Measurements from ENCODE around the gene SENP5.
"Not testable (repeated sequence)": the region's sequence is repeated elsewhere in the genome, so short reads cannot be mapped to it uniquely, and the experiment has no call there.

The SENP5 gene, protein sequence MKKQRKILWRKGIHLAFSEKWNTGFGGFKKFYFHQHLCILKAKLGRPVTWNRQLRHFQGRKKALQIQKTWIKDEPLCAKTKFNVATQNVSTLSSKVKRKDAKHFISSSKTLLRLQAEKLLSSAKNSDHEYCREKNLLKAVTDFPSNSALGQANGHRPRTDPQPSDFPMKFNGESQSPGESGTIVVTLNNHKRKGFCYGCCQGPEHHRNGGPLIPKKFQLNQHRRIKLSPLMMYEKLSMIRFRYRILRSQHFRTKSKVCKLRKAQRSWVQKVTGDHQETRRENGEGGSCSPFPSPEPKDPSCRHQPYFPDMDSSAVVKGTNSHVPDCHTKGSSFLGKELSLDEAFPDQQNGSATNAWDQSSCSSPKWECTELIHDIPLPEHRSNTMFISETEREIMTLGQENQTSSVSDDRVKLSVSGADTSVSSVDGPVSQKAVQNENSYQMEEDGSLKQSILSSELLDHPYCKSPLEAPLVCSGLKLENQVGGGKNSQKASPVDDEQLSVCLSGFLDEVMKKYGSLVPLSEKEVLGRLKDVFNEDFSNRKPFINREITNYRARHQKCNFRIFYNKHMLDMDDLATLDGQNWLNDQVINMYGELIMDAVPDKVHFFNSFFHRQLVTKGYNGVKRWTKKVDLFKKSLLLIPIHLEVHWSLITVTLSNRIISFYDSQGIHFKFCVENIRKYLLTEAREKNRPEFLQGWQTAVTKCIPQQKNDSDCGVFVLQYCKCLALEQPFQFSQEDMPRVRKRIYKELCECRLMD

DNA sequence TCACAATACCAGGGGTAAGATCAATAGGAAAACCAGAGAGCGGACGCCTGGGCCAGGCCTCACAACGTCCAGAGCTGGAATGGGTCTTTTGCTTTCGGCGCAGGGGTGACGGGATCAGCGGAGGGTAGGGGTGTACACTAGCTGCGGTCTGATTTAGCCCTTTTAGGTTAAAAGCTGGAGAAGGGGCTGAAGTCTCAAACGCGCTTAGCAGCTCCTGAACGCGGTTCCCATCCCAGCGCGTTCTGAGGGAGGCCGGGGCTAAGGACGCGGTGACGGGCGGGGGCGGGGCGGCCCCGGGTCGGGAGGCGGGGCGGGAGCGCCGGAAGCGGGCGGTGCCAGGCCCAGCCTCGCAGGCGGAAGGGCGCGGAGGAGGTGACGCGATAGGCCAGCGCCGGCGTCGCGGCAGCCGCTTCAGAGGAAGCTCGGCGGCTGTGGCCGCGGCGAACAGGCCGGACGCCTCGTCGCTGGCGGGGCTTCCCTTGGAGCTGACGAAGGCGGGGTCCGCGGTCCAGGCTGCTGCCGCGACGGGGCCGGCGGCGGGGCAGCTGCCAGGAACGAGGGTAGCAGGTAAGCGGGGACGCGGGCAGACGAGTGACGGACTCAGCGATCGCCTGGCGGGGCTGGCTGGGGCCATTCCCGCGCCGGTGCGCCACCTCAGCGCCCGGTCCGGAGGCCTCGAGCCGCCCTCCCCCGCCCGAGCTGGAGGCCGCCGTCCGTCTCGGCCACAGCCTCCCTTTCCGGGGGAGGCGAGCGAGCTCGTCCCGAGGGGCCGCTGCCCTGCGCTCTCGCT is at the start of gene SENP5:
SENP5 (plus strand) TSS at position 414 of the 790 bp plus-strand sequence. CDS start 17,262 bp downstream, outside the sequence.
- peak; percentile 92 for DNase-seq

DNA sequence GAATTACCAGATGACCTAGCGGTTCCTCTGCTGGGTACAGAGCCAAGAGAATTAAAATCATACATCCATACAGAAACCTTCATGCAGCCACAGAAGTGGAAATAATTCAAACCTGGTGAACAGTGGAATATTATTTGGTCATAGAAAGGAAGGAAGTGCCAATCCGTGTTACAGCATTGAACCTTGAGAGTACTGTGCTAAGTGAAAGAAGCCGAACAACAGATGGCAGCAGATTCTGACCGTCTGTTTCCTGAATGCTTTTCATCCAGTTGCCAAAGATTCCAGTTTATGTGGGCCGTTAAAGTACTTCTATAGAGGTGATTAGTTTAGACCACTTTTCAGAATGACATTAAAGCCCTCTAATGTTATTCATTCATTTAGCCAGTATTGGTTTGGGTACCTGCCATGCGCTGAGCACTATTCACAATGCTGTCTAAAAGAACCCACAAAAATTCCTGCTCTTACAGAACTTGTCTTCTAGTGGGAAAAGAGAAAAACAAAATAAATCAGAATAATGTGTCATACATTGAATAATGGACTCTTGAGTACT is 45.8 kb upstream of the SENP5 start:
- no peak for DNase-seq

DNA sequence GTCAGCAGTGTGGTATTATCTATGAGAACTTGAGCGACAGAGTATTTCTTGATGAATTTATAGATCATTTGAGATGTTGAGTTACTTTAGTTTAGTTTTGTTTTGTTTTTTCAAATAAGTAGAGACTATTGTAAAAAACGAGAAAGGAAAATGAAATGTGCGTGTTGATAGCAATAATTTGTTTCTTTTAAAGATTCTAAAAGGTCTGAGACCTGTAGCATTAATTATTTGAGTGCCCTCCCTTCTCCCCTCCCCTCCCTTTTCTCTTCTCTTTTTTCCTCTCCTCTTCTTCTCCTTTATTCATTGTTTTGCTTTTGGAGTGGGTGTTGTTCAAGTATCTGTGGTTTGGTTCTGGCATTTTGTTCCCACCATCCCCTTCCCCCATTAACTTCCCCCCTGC is 38.1 kb upstream of the SENP5 start:
- not testable (repeated sequence) for DNase-seq

DNA sequence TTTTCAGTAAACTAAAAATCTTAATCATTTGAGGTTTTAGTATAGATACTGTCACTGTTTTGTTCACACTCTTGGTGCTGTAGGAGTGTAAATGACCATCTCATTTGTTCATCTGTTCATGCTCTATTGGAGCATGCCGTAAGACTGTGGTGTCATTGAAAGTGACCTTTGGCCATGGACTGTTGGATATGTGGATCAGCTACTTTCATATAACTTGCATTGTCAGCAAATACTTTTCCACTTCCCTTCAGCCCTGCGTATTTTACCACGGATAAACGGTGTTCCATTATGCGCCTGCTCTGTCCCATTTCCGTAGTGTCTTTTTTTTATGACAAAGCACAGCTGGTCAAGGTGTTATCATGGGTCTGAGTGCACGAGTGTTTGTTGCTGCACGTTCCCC is 32.6 kb upstream of the SENP5 start:
- DNase-seq = no peak

DNA sequence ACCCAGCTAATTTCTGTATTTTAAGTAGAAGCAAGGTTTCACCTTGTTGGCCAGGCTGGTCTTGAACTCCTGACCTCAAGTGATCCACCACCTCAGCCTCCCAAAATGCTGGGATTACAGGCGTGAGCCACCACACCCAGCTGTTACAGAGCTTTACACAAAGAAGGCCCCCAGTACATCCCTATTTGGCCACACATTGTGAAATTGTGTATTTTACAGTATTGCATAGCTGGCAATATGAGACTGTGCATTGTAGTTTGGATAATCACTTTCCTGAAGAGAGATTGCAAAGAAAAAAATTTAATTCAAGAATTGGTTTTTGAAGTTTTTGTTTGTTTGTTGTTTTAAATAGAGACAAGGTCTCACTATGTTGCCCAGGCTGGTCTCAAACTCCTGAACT is 31.1 kb upstream of the SENP5 start:
- not testable (repeated sequence) for DNase-seq

DNA sequence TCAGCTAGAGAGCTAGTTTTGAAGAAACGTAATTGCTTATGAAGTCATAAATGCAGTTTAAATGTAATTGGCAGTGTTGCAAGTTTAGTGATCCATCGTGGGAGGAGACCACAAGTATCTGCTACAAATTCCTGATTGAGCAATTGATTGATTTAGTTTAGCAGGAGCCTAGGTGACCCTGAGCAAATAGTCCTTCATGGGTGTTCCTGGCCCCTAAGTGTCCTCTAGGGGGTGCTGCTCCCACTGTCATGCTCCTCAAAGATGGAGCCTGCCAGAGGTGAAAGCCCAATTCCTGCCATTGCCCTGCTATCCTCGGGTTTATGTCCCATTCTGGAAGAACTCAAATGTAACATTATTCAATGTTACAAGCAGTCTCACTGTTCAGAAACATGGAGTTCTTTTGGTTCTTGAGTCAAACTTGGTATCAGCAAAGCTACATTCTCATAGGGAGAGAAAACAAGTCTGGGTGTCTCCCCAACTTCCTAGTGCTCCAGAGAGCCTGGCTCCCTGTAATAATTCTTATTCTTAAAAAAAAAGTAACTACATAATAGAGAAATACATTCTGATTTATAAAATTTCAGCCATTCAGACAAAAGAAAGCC is 29.8 kb upstream of the SENP5 start:
- no peak for DNase-seq

DNA sequence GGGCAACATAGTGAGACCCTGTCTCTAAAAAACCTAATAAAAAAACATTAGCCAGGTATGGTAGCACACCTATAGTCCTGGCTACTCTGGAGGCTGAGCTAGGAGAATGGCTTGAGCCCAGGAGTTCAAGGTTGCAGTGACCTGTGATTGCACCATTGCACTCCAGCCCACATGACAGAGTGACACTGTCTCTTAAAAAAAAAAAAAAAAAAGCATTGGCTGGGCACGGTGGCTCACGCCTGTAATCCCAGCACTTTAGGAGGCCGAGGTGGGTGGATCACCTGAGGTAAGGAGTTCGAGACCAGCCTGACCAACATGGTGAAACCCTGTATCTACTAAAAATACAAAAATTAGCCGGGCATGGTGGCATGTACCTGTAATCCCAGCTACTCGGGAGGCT is 28.4 kb upstream of the SENP5 start:
- DNase-seq = not testable (repeated sequence)

DNA sequence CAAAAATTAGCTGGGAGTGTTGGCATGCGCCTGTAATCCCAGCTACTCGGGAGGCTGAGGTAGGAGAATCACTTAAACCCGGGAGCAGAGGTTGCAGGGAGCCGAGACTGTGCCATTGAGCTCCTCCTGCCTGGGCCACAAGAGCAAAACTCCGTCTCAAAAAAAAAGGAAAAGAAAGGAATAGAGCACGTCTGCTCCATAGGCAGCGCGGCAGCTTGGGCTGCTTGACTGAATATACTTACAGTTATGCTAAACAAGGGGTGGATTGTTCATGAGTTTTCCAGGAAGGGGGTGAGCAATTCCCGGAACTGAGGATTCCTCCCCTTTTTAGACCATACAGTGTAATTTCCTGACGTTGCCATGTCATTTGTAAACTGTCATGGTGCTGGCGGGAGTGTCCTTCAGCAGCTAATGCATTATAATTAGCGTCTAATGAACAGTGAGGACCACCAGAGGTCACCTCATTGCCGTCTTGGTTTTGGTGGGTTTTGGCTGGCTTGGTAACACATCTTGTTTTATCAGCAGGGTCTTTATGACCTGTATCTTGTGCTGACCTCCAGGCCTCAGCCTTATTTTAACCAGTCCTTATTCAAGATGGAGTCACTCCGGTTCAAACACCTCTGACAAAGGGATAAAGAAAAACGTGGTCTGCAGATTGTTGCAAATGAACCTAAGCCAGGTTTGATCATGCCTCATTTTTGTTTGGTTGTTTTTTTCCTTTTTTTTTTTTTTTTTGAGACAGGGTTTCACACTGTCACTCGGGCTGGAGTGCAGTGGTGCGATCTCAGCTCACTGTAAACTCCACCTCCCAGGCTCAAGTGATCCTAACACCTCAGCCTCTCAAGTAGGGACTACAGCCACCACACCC is 24.9 kb upstream of the SENP5 start:
- no peak for DNase-seq

DNA sequence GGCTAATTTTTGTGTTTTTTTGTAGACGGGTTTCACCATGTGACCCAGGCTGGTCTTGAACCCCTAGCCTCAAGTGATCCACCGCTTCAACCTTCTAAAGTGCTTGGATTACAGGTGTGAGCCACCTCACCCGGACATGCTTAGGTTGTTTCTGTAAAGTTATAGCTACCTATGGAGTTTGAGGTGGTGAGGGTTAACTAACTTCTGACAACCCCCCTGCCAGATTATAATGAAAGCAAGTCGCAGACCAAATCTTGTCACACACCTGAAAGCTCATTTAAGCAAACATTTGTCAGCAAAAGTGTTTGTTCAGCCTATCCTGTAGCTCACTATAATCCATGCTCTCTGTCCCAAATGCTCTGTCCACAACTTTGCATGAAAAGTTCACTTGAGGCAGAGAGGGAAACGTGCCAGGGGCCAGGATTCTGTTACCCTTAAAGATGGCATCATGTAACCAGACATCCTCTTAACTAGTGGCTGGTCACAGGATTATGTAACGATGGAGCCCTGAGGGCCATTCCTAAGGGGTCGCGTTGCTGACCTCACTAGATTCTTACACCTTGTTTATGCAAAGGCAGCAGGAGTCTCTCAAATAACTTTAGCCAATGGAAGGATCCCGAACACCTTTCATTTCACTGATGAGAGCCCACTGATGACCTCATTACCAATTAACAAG is 24.1 kb upstream of the SENP5 start:
- DNase-seq = no peak

DNA sequence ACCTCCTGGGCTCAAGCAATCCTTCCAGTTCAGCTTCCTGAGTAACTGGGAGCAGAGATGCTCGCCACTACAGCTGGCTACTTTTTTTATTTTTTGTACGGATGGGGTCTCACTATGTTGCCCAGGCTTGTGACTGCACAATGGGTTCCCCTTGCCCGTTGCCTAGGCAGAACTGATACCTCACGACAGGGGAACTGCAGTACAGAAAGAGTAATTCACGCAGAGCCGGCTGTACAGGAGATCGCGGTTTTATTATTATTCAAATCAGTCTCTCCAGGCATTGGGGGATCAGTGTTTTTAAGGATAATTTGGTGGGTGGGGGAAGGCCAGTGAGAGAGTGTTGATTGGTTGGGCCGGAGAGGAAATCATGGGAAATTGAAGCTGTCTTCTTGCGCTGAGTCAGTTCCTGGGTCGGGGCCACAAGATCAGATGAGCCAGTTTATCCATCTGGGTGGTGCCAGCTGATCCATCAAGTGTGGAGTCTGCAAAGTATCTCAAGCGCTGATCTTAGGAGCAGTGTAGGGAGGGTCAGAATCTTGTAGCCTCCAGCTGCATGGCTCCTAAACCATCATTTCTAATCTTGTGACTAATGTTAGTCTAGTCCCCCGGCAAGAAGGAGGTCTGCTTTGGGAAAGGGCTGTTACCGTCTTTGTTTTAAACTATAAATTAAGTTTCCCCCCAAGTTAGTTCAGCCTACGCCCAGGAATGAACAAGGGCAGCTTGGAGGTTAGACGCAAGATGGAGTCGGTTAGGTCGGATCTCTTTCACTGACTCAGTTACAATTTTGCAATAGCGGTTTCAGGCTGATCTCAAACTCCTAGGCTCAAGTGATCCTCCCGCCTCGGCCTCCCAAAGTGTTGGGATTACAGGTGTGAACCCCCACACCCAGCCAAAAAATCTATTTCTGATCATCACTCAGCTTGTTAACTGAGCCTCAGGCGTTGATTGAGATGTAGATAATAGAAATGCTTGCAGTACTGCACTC is 23.2 kb upstream of the SENP5 start:
- not testable (repeated sequence) for DNase-seq

DNA sequence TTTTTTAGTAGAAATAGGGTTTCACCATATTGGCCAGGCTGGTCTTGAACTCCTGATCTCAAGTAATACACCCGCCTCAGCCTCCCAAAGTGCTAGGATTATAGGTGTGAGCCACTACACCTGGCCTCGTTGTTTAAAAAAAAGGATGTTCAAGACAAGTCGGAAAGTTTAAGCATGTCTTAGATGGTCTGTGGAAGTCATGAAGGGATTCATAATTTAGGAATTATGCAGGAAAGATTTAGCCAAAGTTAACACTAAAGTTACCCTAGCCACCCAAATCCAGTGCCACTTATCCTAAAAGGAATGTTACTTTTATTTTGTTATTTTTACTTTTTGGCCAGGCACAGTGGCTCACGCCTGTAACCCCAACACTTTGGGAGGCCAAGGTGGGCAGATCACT is 19.3 kb upstream of the SENP5 start:
- DNase-seq = not testable (repeated sequence)

DNA sequence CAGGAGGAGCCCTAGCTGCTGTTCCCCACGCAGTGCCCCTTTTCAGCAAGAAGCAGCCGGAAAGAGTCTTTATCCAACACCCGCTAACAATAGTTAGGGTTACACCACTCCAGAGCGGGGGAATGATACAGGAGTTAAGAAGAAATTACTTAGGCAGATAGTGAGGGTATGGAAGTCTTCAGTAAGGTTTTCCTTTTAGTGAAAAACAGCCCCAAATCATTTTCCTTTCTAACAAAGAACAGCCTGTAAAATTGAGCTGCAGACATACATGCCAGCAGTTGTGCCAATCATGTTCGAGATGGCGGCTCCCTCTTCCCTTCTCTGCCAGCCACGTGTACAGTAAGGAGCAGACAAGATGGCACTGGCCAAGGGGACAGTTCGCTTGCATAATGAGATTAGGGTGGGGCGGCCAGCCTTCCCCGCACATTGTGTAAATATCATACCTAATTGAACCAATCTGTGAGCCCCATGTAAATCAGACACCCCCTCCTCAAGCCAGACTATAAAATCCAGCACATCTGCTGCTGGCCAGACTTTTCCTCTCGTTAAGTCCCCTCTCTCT is 18.5 kb upstream of the SENP5 start:
- no peak for DNase-seq

DNA sequence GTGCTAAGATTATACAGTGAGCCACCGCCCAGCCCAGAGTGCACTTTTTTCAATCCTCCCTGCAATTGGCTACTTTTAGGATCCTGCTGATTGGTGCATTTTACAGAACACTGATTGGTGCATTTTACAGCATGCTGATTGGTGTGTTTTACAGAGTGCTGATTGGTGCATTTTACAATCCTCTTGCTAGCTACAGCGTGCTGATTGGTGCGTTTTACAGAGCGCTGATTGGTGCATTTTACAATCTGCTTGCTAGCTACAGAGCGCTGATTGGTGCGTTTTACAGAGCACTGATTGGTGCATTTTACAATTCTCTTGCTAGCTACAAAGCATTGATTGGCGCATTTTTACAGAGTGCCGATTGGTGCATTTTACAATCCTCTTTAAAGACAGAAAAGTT is 4.7 kb upstream of the SENP5 start:
- DNase-seq = not testable (repeated sequence)

DNA sequence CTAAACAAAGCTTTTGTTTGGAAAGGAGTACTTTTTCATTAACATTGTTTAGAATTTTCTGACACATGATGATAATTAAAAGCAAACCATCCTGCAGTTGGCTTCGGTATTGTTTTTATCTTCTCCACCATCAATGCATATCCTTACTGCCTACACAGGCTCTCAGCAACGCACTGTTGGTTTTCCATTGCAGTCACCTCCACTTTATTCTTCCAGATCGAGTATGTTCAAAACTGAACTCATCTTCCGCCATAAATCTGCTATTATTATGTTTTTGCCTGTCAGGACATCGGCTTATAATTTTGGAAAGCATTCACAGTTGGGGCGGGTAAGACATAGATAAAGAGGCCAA is 589 bp upstream of the SENP5 start:
- no peak for DNase-seq

DNA sequence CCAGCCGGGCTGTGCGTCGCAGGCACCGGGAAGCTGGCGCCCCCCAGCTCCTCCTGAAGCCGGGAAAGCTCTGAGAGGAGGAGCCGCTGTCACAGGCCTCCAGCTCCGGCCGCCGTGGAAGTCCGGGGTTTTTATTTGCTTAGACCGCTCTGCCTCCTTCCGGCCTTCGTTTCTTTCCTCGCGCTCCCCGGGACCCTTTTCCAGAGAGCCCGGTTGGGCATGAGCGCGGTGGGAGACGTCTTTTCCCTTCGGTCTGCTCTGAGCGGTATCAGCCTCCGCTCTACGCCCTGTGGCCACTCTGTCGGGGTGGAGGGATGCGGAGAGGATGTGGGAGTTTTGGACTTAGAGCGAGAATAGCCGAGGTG is 559 bp downstream of the SENP5 start:
- no peak for DNase-seq

DNA sequence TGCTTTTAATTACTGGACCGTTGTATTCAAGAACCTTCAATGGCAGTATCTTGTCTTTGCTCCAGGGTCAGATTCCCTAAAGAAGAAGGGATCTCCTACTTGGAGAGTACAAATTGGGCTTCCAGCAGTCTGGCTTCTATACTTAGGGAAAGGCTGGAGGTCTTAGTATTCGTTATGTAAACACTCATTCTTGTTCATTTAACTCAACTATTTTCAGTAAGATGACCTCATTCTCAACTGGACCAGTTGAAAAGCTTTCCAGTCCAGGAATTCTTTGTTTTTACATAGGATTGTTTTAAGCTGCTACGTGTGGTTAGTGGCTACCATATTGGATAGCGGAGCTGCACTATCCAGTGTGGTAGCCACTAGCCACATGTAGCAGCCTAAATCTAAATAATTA is 4.6 kb downstream of the SENP5 start:
- DNase-seq = no peak

DNA sequence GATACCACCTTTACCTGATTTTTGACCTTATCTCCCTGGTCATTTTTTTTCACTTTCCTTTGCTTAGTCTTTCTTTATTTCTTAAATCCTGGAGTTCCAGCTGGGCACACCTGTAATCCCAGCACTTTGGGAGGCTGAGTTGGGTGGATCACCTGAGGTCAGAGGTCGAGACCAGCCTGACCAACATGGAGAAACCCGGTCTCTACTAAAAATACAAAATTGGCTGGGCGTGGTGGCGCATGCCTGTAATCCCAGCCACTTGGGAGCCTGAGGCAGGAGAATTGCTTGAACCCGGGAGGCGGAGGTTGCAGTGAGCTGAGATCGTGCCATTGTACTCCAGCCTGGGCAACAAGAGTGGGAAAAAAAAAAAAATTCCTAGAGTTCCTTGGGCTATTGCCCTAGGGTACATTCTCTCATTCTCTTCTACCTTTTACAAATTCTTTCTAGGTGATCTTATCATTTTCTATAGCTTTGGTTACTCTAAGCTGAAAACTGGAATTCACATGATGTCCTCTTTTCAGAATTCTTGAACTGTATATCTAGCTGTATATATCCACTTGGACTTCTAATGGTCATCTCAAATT is 6.9 kb downstream of the SENP5 start:
- not testable (repeated sequence) for DNase-seq

DNA sequence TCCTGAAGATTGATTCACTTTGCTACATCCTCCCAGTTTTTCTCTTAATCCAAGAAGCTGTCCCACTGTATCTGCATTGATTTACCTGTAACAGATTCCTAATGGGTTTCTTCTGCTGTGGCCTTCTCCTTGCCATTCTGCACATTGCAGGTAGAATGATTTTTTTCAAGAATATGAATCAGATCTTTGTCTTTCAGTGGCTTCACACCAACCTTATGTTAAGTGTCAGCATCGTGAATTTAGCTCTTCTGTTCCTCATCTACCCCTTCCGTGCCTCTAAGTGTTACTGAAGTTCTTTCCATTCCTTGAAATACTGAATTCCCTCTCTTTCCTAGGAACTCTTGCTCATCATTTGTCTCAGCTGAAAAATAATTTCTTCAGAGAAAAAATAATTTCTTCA is 7.5 kb downstream of the SENP5 start:
- no peak for DNase-seq

DNA sequence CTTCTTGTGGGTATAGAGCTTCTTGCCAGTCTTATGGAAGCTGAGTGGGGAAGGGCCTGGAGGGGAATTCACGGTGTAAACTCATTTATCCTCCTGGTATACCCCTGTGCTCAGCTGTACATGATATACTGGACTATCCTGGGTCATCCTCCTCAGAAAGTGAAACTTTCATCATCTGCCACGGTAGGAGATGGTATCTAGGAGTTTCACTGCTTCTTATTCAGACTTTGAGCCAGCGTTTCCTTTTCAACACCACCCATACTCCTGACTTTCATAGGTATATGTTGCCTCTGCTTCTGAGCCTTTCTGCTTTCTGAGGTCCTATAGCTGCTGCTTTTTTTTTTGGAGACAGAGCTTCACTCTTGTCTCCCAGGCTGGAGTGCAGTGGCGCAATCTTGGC is 15.6 kb downstream of the SENP5 start:
- DNase-seq = no peak
